NOMO-1 treated with dmso at 0.1 percent for 144 hours (cell line): ENCODE data around the gene CNKSR3.

Source experiments
- DNase-seq: peaks from one replicate; lab custom pipeline; 2025; ENCODE audit not compliant: unreplicated experiment; lab: John Stamatoyannopoulos, UW

The CNKSR3 gene

DNA sequence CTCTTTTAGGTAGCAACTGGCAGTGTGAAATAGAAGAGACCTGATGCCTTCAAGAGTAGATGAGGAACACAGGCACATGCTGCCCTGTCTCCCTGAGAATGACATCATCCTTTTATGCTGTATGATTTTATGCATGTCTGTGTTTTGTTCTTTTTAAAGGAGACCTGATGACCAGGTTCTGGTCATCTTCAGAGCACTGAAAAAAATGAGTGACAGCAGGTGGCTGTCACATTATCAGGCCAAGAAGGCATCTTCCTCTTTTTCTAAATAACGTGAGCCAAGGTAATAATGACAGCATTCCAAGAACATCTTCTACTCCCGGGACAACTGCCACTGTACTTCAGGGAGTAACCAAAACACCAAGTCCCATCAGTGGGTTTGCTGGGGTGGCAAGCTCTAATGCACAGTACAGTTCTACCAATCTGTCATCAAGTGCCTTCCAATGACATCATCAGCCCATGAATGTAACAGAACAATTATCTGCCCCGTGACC, 28.9 kb downstream of the CNKSR3 start:
- no peak for DNase-seq

GRCh38 chr6:154479771-154480639, 30.5 kb downstream of the CNKSR3 start:
- no peak for DNase-seq

DNA sequence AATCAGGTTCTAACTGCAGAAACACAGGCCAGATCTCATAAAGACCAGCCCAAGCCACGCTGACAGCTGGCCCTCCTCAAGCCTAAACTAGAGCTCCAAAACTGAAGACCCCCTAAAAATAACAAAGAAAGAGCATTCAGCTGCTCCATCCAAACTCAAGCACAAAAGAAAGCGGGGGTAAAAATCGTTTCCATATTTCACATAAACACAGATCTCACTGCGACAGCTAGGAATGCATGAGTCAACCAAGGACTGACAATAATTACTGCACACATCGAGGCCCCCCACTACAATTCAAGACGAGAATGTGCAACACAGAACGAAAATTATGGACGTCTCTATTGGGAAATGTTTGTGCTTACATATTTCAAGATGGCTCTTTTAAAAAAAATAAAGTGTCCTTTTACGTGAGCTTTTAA, 31.1 kb downstream of the CNKSR3 start:
- no peak for DNase-seq

- no peak for DNase-seq
Observed at GRCh38 chr6:154478701-154479060, 31.8 kb downstream of the CNKSR3 start.

DNA sequence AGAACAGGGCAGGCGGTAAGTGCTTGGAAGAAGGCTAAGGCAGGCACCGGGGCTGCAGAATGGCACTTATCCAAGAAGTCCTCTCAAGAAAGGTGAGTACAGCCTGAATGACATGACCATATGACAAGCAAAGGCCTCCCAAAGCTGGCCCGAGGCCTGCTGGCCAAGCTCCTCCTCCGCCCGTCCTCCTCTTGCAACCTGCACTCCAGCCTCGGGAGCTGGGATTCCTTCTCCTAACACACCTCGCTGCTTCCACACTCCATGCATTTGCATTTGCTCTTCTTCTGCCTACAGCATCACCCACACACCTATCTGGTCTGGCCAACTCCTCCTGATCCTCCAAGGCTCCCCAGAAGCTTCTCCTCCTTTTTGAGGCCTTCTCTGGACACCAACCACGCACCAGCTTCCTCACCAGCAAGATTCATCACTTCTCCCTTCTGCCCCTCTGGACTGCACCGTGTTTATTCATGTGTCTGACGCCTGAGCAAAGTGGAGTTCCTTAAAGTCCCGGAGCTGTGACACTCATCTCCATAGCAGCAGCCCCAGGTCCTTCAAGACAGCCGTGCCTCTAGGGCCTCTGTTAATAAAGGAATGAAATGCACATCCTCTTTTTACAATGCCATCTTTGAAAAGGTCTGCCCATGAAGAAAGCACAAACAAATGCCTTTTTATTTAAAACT, 32.3 kb downstream of the CNKSR3 start:
- DNase-seq = peak; percentile 17

DNA sequence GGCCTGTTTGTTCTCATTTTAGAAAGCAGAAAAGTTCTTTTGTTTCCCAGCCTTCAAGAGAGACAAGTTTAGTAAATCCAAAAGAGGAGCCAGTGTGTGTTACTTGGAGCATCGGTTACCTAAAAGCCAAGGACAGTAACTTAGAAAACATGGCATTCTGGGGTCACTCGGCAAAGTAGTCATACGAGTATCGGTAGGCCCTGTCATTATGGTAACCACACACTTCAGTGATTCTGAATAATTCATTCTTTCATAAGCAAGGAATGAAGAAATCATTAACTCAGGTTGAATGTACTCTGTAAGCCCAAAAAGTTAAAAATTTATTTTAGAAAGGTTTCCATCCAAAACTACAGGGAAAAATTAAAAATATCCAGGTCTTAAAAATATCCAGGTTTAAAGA, 34.0 kb downstream of the CNKSR3 start:
- no peak for DNase-seq

DNA sequence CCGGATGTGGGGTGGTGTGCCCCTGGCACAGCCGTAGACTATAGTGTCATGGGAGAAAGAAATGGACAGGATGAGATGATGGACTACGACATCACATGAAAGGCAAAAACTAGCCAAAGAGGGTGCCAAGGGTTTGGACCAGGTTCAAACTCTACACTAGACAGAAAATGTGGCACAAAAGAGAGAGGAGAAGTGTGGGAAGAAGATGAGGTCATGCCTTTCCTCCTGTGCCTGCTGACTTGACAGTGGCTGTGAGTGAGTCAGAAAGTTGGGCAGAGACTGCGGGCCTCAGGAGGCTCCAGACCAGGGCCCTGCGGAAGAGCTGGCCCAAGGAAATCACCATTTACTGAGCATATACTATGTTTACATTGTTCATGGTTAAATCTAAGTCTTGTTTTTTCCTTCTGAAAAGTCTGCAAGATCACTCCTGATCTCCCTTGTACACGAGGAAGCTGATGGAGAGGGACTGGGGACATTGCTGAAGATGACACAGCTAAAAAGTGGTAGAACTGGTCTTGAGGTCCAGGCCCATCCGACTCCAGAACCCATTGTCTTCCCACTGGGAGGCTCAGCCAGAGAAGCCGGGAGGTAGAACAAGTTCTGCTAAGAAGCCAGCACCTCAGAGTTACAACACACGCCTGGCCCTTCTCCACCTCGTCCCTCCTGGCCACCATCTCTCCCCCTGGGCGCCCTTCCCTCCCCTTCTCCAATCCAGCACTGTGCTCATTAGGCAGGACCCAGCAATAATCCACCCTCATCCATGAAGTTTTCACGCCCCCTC, 35.6 kb downstream of the CNKSR3 start:
- DNase-seq = no peak

DNA sequence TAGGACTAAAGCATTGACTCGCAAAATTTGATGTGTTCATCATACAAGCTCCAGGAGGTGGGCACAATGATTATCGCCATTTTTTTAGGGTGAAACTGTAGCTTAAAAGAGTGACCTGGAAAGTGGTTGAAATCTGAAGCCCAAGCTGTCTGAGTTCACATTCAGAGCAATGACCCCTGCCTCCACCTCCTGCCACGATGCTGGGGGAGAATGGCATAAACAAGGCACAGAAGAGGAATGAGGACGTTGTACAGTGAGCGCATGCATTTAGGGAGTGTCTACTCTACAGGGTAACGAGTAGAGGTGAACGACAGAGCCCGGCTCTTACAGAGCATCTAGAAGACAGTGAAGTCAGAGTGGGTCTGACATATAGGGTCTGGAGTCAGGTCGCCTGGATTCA, 37.2 kb downstream of the CNKSR3 start:
- DNase-seq = no peak

- no peak for DNase-seq
Observed at GRCh38 chr6:154471609-154472362, 38.7 kb downstream of the CNKSR3 start.

DNA sequence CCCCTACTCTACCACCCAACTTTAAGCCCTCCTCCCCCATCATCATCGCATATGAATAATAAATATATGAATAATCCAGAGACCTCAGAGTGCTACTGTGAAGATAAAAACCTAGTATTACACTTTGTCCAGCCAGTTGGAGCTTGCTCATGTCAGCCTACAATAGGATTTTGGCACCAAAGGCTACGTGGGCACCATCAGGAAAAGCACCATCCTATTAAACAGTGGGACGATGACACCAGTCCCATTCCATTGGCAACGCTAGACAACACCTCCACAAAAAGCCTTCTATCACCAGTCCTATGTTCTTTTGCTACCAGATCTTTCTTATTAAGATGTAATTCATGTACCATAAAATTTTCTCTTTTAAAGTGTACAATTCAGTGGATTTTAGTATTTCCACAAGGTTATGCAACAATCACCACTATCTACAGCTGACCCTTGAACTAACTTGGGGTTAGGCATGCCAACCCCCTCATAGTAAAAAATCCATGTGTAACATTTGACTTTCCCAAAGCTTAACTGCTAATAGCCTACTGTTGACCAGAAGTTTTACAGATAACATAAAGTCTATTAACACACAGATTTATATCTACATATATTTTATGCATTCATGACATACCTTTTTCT, 41.1 kb downstream of the CNKSR3 start:
- no peak for DNase-seq

GRCh38 chr6:154468760-154469159, 41.7 kb downstream of the CNKSR3 start:
- no peak for DNase-seq

DNA sequence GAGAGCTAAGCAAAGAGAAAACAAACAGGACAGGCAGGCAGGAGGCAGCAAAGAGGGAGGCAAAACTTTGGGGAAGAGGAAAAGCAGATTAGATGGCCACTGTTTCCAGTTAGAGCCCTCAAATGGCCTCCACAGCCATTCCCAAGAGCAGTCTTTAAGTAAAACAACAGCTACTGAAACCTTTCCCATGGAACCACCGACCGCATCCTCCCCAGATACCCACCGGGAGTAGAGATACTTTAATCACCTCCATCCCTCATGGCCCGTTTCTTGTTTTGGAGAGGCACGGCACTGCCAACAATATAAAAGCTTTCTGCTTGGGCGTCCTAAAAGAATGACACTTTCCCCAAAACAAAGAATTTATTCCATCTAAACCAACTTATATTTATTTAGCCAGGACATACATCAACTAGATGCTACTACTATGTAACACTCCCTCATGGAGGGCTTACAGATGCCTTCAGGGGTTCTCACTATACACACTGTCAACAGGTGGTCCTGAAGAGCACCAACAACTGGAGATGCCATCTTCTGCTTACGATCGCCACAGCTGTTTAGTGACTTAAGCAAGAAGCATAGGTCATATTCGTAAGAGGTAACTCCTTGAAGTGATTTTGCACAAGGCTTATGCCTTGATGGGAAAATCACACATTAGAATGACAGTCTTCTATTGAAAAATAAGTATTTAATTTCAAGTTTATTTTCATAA, 43.4 kb downstream of the CNKSR3 start:
- no peak for DNase-seq

- no peak for DNase-seq
Observed at GRCh38 chr6:154466139-154466538, 44.3 kb downstream of the CNKSR3 start.

DNA sequence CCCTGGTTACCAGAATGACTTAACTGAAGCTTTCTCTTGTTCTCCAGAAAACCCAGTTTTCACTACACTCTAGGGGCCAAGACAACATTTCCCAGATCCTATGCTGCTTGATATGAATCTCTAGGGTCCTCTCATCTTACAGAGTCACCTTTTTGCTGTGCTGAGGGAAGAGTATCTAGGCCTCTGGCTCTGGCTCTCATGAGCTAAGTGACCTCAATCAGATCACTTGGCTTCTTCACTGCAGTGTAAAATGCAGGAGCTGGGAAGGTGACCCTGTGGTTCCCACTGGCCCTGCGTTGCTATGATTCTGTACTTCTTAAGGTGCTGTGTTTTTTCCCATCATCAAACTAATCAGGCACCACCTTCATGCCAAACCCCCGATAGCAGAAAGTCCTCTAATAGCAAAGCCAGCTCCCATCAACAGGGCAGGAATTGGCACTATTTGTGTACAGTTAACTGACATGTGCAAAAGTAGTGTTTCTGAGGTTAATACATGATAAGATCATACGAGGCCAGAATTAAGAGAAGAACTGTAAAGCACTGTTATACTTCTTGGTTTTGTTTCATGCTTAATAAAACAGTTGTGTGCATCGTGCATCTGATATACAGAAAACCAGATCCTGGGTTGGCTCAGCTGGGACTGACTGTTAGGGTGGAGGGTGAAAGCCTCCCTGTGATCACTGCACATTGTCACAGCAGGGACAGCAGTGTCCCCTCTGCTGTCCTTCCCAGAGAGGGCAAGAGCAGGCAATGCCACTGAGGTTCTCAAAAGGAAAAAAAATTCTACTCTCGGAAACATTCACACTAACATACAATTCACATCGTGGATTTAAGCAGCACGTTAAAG, 46.7 kb downstream of the CNKSR3 start:
- DNase-seq = no peak

DNA sequence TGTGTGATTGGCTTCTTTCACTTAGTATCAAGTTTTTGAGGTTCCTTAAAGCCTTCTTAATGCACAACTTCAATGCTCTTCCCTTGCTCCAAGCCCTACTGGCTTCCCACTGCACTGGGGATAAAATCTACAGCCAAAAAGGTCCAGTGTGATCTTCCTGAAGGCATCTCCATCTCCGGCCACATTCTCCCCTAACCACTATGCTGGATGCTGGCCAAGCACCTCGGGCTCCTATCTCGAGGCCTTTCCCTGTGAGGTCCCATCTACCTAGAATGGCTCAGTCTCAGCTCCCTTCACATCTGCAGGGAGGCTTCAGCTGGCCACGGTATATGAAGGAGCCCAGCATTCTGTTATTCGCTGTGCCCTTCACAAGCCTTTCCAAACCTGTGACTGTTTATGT, 48.1 kb downstream of the CNKSR3 start:
- DNase-seq = no peak

DNA sequence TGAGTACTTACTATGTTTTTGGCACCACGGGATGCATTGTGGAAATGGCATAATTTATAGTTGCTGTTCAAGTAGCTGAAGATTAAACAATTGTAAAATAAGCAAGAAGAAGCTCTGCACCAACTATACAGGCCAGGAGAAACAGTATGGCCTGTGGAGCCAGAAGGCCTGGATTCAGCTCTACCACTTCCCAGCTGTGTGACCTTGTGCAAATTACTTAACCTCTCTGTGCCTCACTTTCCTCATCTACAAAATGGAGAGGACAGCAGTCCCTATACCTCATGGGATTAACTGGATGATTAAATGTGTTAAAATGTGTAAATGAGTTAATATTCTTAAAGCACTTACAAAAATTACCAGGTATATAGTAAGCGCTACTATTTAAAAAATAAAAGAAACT, 49.1 kb downstream of the CNKSR3 start:
- no peak for DNase-seq

DNA sequence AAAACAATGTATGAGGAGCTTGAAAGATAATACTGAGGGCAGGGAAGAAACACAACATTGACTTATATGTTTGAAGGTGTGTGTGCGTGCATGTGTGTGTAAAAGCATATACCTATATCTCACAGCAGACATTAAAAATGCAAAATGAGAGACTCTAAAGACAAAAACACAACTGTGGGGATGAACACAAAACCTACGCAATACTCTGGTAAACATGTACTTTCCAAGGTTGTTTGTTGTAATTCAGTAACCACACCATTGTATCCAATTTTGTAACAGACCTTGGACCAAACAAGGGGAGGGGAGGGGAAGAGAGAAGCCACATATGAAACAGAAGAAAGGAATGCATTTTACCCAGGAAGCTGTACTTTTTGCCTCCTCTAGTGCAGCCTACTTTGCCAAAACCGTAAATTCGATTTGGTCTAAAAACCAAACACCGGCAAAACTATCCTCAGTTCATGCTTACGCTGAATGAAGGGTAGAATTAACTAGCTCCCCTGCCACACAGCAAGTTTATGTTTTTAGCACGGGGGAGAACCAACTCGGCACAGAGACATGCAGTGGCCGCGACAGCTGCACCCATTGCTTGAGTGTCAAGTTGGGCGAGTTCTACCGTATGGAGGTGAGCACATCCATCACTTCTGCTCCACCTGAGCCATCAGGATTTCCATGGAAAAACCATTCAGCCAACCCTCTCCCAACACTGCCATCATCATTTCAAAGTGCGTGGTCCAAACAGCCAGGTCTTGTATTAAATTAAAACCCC, 50.0 kb downstream of the CNKSR3 start:
- no peak for DNase-seq

DNA sequence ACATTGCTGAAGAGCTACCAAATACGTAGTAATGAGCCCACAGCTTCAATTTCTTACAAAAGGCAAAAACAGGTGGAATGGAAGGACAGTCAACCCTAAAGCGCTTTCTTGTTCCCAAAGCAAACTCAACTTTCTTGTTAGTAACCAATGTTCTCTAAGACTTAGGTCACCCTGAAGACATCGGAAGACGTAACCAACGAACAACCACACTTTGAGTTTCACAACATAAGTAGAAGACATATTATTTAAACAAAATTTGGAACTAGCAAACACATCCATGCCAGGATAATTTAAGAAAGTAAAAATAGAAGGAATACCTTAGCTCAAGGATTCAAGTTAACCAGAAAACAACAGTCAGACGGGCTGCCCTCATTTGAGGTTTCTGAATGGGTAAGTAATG, 51.0 kb downstream of the CNKSR3 start:
- DNase-seq = no peak
